Fibroblast of skin of right quadriceps (primary cell): ENCODE results near the gene PCGF1.

Experiments used
- DNase-seq: peaks from one replicate; pipeline ENCODE4 v3.0.0-alpha.2; 2013

PCGF1 gene

GRCh38 chr2:74507145-74507925 lies at the start of gene PCGF1:
PCGF1 (minus strand) TSS chr2:74507695; CDS start chr2:74507668, 27 bp downstream.
- DNase-seq = peak; percentile 98

- DNase-seq = no peak
Observed at GRCh38 chr2:74556831-74557370, 49.4 kb upstream of the PCGF1 start.

GRCh38 chr2:74556159-74556558 lies 48.7 kb upstream of the PCGF1 start:
- DNase-seq = no peak

- DNase-seq = no peak
Observed at GRCh38 chr2:74555610-74556103, 48.2 kb upstream of the PCGF1 start.

- DNase-seq = peak; percentile 19
Observed at GRCh38 chr2:74554820-74555531, 47.5 kb upstream of the PCGF1 start.

- peak; percentile 92 for DNase-seq
Observed at GRCh38 chr2:74553892-74554819, 46.7 kb upstream of the PCGF1 start, which contains the start of the genes DOK1 and LOXL3. DOK1 (plus strand) TSS chr2:74554720; CDS start chr2:74554755, 35 bp downstream. LOXL3 (minus strand) TSS chr2:74553942; CDS start chr2:74552634, 1,308 bp downstream.

- no peak for DNase-seq
Observed at GRCh38 chr2:74552914-74553811, 45.7 kb upstream of the PCGF1 start.

- DNase-seq = no peak
Observed at GRCh38 chr2:74551942-74552913, 44.7 kb upstream of the PCGF1 start.

- DNase-seq = no peak
Observed at GRCh38 chr2:74551530-74551929, 44.0 kb upstream of the PCGF1 start.

GRCh38 chr2:74550231-74550630 lies 42.7 kb upstream of the PCGF1 start:
- no peak for DNase-seq

GRCh38 chr2:74548900-74549826 lies 41.7 kb upstream of the PCGF1 start:
- peak; percentile 51 for DNase-seq

- DNase-seq = no peak
Observed at GRCh38 chr2:74548285-74548899, 40.9 kb upstream of the PCGF1 start.

- DNase-seq = no peak
Observed at GRCh38 chr2:74546004-74546403, 38.5 kb upstream of the PCGF1 start.

- DNase-seq = no peak
Observed at GRCh38 chr2:74544634-74545033, 37.1 kb upstream of the PCGF1 start.

GRCh38 chr2:74542978-74543377 lies 35.5 kb upstream of the PCGF1 start:
- no peak for DNase-seq

- DNase-seq = no peak
Observed at GRCh38 chr2:74540291-74540690, 32.8 kb upstream of the PCGF1 start.

- no peak for DNase-seq
Observed at GRCh38 chr2:74538881-74539339, 31.4 kb upstream of the PCGF1 start.

GRCh38 chr2:74537140-74537539 lies 29.6 kb upstream of the PCGF1 start:
- no peak for DNase-seq
